ENCODE results near the gene GNAL.
"Not testable (repeated sequence)": the region's sequence is repeated elsewhere in the genome, so short reads cannot be mapped to it uniquely, and the experiment has no call there.

GNAL gene

GRCh38 chr18:11908182-11909060, 219.4 kb downstream of the GNAL start, which contains the start of gene MPPE1:
TSS of gene MPPE1 (minus strand) at chr18:11908317. CDS start at chr18:11897264, 11,053 bp downstream.
- DNase-seq (ENCODE audit: low read depth): peak; percentile 88

GRCh38 chr18:11909061-11909455, 220.0 kb downstream of the GNAL start:
- no peak for DNase-seq (ENCODE audit: low read depth)

- DNase-seq (ENCODE audit: low read depth): peak; percentile 13
Observed at GRCh38 chr18:11909591-11910026, 220.5 kb downstream of the GNAL start.

- not testable (repeated sequence) for DNase-seq (ENCODE audit: low read depth)
Observed at GRCh38 chr18:11916880-11917279, 227.8 kb downstream of the GNAL start.

- not testable (repeated sequence) for DNase-seq (ENCODE audit: low read depth)
Observed at GRCh38 chr18:11919522-11919921, 230.5 kb downstream of the GNAL start.

- no peak for DNase-seq (ENCODE audit: low read depth)
Observed at GRCh38 chr18:11923450-11923849, 234.4 kb downstream of the GNAL start.

GRCh38 chr18:11925800-11926481, 236.9 kb downstream of the GNAL start:
- no peak for DNase-seq (ENCODE audit: low read depth)

- DNase-seq (ENCODE audit: low read depth): peak; percentile 4
Observed at GRCh38 chr18:11927497-11927896, 238.4 kb downstream of the GNAL start.

- DNase-seq (ENCODE audit: low read depth): no peak
Observed at GRCh38 chr18:11932393-11932792, 243.3 kb downstream of the GNAL start.
